SIG-M5 (cell line): ENCODE measurements around the gene GABRA5.
"Not testable (repeated sequence)": the region's sequence is repeated elsewhere in the genome, so short reads cannot be mapped to it uniquely, and the experiment has no call there.

Source experiments
- DNase-seq: peaks from one replicate; lab custom pipeline; 2025; lab: John Stamatoyannopoulos, UW

Gene GABRA5

DNA sequence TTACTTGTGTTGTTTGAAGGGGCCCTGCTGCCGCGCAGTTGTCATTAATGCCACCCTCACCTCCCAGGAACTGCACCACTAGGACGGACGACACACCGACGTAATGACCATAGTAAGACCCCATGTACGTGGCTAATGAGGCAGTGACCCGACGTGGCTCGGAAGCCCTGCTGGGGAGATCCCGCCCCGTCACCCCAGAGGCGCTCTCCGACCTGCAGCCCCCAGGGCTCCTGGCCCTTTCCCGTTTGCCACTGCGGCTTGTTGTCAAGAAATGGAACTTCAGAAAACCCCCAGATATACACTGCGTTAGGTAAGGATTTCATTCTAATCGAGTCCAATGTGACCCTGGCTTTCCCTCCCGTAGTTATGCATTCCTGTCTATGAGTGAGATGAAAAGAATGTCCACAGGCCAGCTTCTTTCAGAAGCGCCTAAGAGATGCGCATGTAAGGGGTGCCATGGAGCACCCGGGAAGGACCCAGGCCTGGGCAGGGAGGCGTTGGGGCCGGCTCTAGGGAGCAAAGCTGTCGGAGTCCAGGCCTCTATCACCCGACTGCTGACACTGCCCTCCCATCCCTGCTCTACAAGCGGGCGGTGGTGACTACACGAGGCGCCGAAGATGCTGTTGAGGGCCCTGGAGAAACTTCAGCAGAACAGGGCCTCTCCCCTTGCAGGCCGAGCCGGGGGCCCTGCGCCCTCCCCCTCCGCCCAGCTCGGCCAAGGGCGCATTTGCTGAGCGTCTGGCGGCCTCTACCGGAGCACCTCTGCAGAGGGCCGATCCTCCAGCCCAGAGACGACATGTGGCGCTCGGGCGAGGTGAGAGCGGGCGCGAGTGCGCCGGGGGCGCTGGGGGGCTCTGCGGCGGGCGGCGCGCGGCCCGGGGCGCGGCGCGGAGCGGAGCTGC is at the start of gene GABRA5:
GABRA5 (plus strand) TSS at position 765 of the 902 bp plus-strand sequence. CDS start 2,187 bp downstream, outside the sequence.
- DNase-seq, result no peak

DNA sequence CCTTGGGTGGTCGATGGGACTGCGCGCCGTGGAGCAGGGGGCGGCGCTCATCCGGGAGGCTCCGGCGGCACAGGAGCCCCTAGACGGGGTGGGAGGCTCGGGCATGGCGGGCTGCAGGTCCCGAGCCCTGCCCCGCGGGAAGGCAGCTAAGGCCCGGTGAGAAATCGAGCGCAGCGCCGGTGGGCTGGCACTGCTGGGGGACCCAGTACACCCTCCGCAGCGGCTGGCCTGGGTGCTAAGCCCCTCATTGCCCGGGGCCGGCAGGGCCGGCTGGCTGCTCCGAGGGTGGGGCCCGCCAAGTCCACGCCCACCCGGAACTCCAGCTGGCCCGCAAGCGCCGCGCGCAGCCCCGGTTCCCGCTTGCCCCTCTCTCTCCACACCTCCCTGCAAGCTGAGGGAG is 35.7 kb upstream of the GABRA5 start:
- not testable (repeated sequence) for DNase-seq

DNA sequence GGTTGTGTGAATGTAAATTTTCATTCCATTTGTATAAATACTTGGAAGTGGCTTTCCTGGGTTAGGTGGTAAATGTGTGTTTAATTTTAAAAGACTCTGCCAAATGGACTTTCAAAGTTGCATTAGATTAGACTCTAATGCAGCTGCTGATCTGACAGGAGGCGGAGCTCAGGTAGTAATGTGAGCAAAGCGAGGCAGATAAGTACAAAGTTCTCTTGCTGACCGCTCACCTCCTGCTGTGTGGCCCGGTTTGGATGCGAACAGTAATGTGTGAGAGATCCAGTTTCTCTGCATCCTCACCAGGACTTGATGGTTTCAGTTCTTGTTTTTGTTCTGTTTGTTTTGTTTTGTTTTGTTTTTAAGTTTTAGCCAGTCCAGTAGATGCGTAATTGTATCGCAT is 34.9 kb upstream of the GABRA5 start:
- no peak for DNase-seq

DNA sequence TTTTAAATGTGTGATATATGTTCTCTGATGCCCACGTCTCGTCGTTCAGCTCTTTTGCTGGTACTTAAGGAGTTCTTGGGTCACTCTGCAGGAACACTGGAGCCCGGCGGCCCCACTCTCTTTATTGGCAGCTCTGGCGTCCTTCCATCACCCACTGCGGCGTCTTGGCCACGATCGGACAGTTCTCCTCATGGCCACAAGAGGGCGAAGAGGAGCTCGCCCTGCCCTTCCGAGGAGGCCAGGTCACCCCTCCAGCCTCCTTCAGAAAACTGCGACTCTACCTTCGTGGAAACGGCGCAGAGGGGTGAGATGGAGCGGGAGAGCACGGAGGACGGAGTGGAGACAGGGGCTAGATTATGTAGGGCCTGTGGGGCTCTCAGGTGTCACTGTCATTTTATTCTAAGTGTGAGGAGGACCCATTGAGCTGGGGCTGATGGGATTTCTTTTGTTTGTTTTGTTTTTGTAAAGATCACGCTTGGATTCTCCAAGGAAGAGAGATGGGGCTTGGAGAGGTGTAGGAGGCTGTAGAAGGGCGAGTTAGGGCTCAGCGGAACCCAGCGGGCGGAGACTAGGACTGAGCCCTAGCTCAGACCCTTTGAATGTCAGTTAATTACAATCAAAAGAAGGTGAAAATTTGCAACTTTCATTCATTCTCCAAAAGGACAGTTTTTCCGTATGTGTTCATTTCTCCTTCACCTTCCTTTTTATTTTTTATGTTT is 28.0 kb upstream of the GABRA5 start:
- no peak for DNase-seq

DNA sequence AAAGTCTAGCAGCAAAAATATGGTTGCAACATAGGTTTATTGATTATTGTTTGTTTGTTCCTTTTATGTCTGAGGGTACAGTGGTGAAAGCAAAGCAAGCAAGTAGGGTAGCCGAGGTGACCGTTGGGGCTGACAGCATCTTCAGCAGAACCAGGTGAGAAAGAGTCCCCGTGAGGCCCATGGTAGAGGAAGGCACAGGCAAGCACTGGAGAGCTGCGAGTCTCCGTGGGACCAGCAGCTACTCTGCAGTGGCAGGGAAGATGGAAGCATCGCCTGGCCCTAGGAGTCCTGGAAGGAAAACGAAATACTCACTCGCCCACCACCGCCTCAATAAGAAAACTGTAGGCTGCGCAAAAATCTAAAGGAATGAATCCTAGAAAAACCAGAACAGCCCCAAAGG is 25.3 kb upstream of the GABRA5 start:
- no peak for DNase-seq

DNA sequence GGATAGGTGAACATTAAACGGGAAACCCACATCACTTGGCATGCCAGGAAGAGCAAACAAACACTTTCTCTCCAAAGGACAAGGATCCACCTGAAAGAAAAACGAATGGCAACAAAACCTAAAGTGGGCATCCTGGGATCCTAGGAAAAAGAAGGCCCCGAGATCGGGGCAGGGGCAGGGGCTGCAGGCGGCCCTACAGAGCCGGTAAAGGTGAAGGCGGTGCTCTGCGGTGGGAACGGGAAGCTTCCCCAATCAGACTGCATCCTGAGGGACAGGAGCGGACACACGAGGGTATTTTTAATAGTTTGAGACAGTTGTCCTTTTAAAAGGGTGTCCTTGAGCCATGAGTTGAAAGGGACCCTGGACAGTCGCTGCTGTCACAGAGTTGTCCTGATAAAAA is 24.9 kb upstream of the GABRA5 start:
- DNase-seq, result no peak

DNA sequence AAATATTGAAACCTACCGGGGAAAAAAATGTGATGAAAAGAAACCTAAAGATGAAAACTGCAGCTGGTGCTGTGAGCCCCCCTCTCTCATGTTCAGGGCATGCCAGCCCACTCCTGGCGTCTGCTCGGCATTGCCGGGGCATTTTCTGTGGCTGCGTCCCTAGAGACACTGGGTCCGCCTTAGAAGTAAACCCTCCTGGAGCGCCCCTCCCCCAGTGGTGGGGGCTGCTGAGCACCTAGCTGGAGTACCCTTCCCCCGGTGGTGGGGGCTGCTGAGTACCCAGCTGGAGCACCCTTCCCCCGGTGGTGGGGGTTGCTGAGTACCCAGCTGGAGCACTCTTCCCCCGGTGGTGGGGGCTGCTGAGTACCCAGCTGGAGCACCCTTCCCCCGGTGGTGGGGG is 24.5 kb upstream of the GABRA5 start:
- no peak for DNase-seq

DNA sequence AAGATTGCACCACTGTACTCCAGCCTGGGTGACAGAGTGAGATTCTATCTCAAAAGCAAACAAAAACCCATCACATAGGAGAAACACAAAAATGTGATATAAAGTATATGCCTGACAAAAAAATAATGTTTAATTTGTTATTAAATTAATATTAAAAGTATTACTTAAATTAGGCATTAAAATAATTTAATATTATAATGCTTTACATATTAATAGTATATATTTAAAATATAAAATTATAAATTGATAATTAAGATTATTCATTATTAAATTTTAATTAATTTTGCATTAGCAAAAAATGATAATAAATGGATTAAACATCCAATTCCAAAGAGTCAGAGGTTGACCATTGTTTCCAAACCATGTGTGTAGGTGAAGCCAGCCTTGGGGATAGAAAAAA is 22.0 kb upstream of the GABRA5 start:
- no peak for DNase-seq

DNA sequence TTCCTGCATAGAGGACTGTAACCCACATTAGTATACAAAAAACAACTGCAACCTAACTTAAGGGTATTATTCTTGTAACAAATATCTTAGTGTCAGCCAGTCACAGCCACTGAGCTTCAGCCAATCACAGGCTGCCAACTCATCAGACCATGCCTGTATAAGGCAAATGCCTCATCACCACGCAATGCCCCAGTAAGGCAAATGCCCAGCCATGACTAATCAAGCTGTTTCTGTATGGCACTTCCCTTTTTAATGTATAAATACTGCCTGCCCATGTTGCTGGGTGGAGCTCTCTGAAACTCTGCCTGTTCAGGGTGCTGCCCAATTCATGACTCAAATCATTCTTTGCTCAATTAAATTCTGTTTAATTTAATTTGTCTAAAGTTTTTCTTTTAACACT is 18.4 kb upstream of the GABRA5 start:
- no peak for DNase-seq

DNA sequence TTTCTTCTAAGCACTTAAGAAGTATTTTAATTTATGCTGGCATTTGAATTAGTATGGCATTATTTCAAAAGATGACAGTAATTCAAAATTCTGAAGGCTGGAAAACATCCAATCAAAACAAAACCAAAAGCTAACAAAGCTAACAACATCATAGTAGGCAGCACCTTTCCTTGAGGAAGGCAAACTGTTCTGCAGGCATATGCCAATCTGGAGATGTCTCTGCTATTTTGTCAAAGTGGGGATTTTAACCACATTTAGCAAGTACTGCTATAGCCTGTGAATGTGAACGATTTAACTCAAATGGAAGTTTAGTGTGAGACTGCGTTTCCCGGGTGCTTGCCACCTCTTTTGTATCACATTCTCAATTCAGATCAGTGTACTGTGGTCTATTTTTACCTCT is 16.7 kb upstream of the GABRA5 start:
- DNase-seq, result no peak

DNA sequence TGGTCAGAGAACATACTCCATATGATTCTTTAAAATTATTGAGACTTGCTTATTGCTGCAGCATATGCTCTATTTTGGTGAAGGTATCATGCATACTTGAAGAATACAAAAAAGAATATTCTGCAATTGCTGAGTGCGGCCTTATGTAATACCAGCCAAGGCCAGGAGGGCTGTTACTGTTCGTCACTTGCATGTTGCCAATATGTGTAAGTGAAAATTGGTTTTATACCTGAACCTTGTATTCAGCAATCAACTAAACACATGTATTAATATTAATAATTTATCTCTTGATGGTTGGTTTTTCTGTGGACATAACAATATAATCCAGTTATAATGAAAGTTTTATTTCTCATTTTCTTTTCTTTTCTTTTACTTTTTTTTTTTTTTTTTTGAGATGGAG is 13.9 kb upstream of the GABRA5 start:
- DNase-seq, result no peak

DNA sequence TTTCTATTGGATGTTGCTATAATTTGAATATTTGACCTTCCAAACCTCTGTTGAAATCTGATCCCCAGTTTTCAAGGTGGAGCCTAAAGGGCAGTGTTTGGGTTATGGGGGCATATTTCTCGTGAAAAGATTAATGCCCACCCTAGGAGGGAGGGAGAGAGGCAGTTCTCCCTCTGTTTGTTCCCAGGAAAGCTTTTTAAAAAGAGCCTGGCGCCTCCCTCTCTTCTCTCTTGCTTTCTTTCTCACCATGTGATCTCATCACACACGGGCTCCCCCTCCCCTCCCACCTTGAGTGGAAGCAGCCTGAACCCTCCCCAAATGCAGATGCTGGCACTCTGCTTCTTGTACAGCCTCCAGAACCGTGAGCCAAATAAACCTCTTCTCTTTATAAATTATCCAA is 12.4 kb upstream of the GABRA5 start:
- no peak for DNase-seq

DNA sequence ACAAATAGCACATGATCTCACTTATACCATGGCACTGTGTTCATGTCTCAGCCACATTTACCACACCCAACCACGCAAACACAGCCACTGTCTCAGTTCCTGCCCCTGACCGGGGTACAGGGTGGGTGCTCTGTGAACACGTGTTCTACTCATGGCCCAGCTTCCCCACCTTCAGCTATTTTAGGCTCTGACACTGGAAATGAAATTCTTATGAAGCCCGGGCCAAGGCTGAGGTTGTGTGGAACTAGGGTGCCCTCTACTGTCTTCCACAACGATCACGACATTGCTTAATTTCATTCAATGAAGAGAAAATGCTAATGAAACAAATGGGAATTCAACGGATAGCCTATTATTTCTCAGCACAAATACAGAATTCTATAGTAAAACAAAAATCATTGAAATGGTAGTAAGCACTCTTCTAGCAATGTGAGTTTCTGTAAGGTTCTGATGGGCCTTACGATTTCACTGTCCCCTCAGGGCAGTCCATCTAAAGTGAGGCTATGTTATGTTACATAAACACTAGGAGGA is 2.1 kb upstream of the GABRA5 start:
- no peak for DNase-seq

DNA sequence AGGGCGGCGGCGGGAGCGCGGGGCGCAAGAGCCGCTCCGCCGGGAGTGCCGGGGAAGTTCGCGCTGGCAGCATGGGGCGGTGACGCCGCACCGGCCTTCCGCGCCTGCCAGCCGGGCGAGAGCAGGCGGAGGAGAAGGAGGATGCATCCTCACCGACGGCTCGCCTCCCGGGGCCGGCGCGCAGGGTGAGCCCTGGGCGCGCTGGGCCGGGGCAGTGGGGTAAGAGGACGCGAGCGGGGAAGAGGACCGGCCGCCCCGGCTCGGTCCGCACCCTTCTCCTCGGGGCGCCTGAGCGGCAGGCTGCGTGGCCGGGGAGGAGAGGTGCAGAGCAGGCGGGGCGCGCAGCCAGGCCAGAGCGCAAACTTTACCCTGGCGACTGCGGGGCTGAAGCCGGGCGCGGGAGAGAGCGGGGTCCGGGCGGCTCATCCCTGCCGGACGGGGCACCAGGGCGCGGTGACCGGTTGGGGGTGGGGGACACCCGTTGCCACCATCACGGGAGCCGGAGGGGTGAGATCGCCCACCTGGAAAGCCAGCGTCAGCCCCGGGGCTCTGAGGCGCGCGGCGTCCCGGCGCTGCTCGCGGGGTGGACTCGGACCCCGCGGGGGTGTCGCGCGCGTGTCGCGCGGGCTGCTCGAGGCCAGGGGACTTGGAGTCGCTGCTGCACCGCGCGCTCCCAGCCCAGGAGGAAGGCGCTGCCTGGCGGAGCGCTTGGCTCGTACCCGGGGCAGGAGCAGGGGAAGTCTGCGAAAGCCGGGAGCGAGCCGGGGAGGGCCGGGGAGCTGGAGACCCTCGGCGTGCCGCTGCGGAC is 542 bp downstream of the GABRA5 start:
- DNase-seq, result no peak

DNA sequence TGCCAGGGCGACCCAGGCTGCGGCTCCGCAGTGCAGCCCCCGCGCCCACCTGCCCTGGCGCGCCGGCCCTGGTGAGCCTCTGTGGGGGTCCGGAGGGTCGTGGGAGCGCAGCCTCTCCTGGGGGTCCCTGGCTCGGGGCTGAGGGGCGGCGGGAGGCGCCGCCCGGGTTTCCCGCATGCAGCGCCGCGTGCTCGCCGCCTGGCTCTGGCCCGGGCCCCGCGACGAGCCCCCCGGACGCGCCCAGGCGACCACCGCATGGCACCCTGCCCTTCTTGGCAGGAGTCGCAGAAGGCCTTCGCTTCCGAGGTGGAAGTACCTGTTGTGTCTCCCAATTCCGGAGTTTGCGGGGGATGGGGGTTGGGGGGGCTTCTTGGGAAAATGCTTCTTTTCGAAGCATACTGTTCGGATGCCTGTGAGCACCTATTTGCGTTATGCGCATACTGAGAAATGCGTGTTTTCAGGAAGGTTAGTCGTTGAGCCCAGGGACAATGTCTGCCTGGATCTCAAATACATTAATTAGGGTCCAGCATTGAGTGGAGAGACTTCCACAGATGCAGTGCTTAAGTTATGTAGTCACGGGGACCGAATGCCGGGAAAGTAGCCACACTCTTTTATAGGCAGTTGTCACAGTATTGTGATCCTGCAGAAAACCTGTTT is 1.3 kb downstream of the GABRA5 start:
- DNase-seq, result no peak

DNA sequence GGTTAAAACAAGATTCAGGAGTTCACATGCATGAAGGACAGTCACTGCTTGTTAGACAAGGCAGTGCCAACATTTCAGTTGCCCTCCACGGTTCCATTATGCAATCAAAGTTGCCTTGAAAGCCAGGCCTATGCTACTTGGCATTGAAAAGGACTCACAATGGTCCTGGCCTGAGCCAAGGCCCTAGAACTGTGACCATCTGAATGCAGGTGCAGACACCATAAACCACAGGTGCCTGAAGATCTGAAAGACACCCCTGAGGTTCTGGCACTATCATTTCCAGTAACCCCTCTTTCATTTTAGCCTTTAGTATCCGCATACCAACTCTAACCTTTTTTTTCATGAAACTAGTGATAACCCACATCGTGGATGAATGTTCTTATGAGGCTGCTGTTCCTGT is 2.8 kb downstream of the GABRA5 start:
- no peak for DNase-seq

DNA sequence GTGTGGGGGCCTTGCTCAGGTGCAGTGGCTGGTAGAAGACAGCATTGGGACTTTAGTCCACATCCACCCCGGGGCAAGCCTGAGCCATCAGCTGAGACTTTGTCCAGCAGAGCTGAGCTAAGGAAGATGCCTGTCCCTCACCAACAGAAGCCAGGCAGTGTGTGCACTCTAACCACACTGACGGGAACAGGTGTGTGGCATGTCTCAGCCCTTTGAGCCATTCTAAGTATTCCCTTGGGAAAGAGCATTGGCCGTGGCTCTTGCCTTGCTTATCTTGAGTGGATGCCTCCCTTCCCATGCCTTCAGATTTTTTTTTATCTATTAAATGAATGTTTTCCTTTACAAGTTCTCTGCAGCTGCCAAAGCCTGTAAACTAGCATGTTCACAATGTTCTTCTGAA is 3.5 kb downstream of the GABRA5 start:
- DNase-seq, result no peak

DNA sequence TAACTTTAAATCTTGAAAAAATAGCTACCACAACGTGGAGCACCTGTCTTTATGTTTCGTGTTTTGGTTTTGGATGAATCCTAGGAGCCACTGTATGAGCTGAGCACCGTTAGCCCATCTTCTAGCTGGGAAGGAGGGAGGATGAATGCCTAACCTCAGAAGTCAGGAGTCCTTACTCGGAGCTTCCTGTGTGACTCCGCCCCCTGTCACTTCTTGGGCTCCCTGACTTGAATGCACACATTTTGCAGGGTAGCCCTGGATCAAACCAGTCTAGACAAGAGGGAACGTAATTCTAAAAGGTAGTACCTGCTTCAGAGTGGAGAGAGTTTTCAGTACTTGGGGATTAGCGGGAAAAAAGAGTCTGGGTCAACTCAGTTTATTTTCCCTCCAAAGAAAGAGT is 5.3 kb downstream of the GABRA5 start:
- DNase-seq, result no peak

DNA sequence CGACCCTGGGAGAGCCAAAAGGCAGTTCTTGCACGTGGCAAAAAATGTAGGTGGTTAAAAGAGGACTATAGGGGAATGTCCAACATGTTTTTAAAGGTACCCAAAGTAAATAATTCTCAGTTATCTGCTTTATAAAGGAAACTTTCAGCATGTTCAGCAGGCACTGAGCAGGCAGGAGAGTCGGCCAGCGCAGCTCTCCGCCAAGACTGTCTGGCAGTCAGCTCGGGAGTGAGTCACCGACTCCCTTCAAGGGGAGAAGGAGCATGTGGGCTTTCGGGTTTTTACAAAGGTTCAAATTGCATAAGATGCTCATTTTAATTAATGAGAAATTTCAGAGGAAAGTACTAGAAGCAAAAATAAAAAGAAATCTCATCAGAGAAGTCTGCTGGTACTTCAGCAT is 7.0 kb downstream of the GABRA5 start:
- DNase-seq, result no peak

DNA sequence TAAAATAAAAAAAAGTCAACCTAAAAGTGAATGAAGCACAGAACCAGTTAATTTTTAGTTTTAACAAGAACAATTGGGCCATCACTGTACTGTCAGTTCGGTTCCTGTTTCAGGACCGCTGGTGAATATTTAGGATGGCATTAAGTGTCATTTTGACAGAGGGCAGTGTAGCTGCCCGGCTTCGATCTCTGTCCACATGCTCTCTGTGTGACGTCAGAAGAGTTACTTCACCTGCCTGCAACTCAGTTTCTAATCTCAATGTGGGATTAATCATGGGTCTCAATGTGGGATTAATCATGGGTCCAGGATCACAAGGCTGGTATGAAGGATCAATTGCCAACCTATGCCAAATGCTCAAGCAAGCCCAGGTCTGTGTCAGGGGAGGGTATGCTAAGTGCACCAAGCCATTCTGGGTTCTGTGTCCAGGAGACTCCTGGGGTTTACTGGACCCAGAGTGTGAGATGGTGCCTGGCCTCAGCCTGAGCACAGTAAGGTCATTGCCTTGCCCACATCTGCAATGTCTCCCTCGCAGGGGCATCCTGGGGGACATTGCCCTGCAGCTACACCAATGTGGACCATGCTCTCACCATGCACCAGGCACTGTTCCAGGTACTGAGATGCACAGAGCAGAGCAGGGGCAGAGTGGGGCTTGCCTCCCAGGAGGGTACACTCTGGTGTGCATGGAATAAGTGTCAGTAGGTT is 8.1 kb downstream of the GABRA5 start:
- DNase-seq, result no peak

DNA sequence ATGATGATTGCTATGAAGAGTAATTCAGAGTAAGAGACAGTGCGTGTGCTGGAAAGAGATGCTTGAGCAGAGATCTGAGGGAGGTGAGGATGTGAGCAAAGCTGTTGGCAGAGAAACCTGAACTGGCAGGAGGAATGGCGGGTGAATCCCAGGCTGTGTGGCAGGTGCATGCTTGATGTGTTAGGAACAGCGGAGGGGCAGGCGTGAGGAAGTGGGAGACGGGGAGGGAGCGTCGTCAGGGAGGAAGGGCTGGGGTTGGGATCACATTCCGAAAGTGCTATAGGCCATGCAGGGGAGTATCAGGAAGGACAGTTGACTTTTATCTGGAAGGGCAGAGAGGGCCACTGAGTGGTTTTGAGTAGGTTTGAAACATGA is 8.6 kb downstream of the GABRA5 start:
- DNase-seq, result no peak
